SKM-1 treated with dmso at 0.1 percent for 144 hours (cell line): ENCODE results near the gene EDC4.
"Not testable (repeated sequence)": the region's sequence is repeated elsewhere in the genome, so short reads cannot be mapped to it uniquely, and the experiment has no call there.

Experiments
- DNase-seq: peaks from one replicate; lab custom pipeline; 2025; ENCODE audit not compliant: unreplicated experiment; lab: John Stamatoyannopoulos, UW

EDC4 gene

GRCh38 chr16:67872631-67873434 lies at the start of gene EDC4:
EDC4 (plus strand) TSS chr16:67873052; CDS start chr16:67873262, 210 bp downstream.
- peak; percentile 55 for DNase-seq

- no peak for DNase-seq
Measured at GRCh38 chr16:67825119-67825518, 47.7 kb upstream of the EDC4 start.

- DNase-seq, result no peak
Measured at GRCh38 chr16:67825906-67826305, 46.9 kb upstream of the EDC4 start.

GRCh38 chr16:67828651-67829050 lies 44.2 kb upstream of the EDC4 start:
- DNase-seq, result no peak

- DNase-seq, result no peak
Measured at GRCh38 chr16:67833030-67833414, 39.8 kb upstream of the EDC4 start.

- peak; percentile 81 for DNase-seq
Measured at GRCh38 chr16:67833415-67834241, 39.2 kb upstream of the EDC4 start.

- DNase-seq, result no peak
Measured at GRCh38 chr16:67834242-67834614, 38.6 kb upstream of the EDC4 start.

GRCh38 chr16:67837190-67837589 lies 35.7 kb upstream of the EDC4 start:
- not testable (repeated sequence) for DNase-seq

- DNase-seq, result no peak
Measured at GRCh38 chr16:67837811-67838210, 35.0 kb upstream of the EDC4 start.

- no peak for DNase-seq
Measured at GRCh38 chr16:67841198-67841815, 31.5 kb upstream of the EDC4 start.

GRCh38 chr16:67841816-67842508 lies 30.9 kb upstream of the EDC4 start, which contains the start of gene THAP11:
THAP11 (plus strand) TSS chr16:67842320; CDS start chr16:67842555, 235 bp downstream.
- peak; percentile 88 for DNase-seq

GRCh38 chr16:67842509-67843342 lies 30.1 kb upstream of the EDC4 start:
- DNase-seq, result peak; percentile 24

- no peak for DNase-seq
Measured at GRCh38 chr16:67843343-67843765, 29.5 kb upstream of the EDC4 start.

- no peak for DNase-seq
Measured at GRCh38 chr16:67844497-67844896, 28.4 kb upstream of the EDC4 start.

- DNase-seq, result no peak
Measured at GRCh38 chr16:67845291-67846062, 27.4 kb upstream of the EDC4 start.

- DNase-seq, result no peak
Measured at GRCh38 chr16:67846063-67846319, 26.9 kb upstream of the EDC4 start.

- DNase-seq, result peak; percentile 92
Measured at GRCh38 chr16:67846320-67847063, 26.4 kb upstream of the EDC4 start, which contains the start of gene NUTF2. NUTF2 (plus strand) TSS chr16:67846933; CDS start chr16:67865131, 18,198 bp downstream.

GRCh38 chr16:67847064-67847861 lies 25.6 kb upstream of the EDC4 start, which contains the start of gene CENPT:
CENPT (minus strand) TSS chr16:67847693; CDS start chr16:67833859, 13,834 bp downstream.
- peak; percentile 59 for DNase-seq
